ENCODE data around the gene ATP13A5.

GRCh38 chr3:193231201-193231600, 147.4 kb downstream of the ATP13A5 start:
- TF ChIP-seq CTCF (IDR thresholded peaks at IDR 0.05), result no peak
- no peak for TF ChIP-seq POLR2A (IDR thresholded peaks at IDR 0.05)
